A673 (cell line): ENCODE measurements around the gene SLBP. TPM values are rescaled to one million over a fixed set of nuclear protein-coding genes. Genes with fewer than 3 reads are reported as not detected.

ENCODE experiments used
- BruUV-seq: library from RNA; stranded (reverse); fragments of 400-500 nt; replicated peaks from 2 replicates; lab custom pipeline; 2021; lab: Mats Ljungman, UMichigan
- CTCF ChIA-PET: fragments of 300-600 bp; sonication (Branson Sonifier 250); formaldehyde crosslinking; loops from one replicate; lab custom pipeline; 2022; ENCODE audit warnings: antibody characterized with exemption; lab: Charles Lee
- POLR2A ChIA-PET: fragments of 300-600 bp; sonication (Branson Sonifier 250); formaldehyde crosslinking; loops from one replicate; lab custom pipeline; 2022; ENCODE audit warnings: antibody characterized with exemption; ENCODE audit not compliant: low non-redundant PET; lab: Charles Lee
- DNase-seq: peaks from one replicate; pipeline ENCODE4 v3.0.0-alpha.2; 2015; ENCODE audit warnings: low spot score
- H3K27ac ChIP-seq: fragments of 200-600 bp; sonication (generic); 2 replicates; pipeline ENCODE4 v1.5.1; 2016; ENCODE audit warnings: mixed run types, low read depth, mild to moderate bottlenecking, mixed read lengths, antibody characterized with exemption, low read length; ENCODE audit not compliant: poor library complexity, severe bottlenecking
- H3K27me3 ChIP-seq: fragments of 200-600 bp; sonication (generic); replicated peaks from 2 replicates; pipeline ENCODE4 v1.6.1; 2017; ENCODE audit warnings: mixed run types, low read depth, mild to moderate bottlenecking, mixed read lengths, antibody characterized with exemption, low read length; ENCODE audit not compliant: insufficient read depth, poor library complexity
- H3K36me3 ChIP-seq: fragments of 200-600 bp; sonication (generic); 2 replicates; pipeline ENCODE4 v1.6.1; 2016; ENCODE audit warnings: mixed run types, mild to moderate bottlenecking, mixed read lengths, antibody characterized with exemption, low read length; ENCODE audit not compliant: insufficient read depth, poor library complexity, severe bottlenecking
- H3K4me1 ChIP-seq: fragments of 200-600 bp; sonication (generic); 2 replicates; pipeline ENCODE4 v1.6.1; 2017; ENCODE audit warnings: mixed run types, mild to moderate bottlenecking, mixed read lengths, antibody characterized with exemption, low read length; ENCODE audit not compliant: insufficient read depth, poor library complexity, severe bottlenecking
- H3K4me3 ChIP-seq: fragments of 200-600 bp; sonication (generic); 2 replicates; pipeline ENCODE4 v1.5.1; 2016; ENCODE audit warnings: low read depth, mixed run types, mild to moderate bottlenecking, mixed read lengths, low read length; ENCODE audit not compliant: poor library complexity, severe bottlenecking
- H3K9me3 ChIP-seq: fragments of 200-600 bp; sonication (generic); 2 replicates; pipeline ENCODE4 v1.6.1; 2016; ENCODE audit warnings: mixed run types, low read depth, mild to moderate bottlenecking, mixed read lengths, antibody characterized with exemption, low read length; ENCODE audit not compliant: poor library complexity, severe bottlenecking
- EZH2 ChIP-seq: fragments of 200-600 bp; sonication (generic); IDR thresholded peaks from 2 replicates; pipeline ENCODE4 v1.6.1; 2017; ENCODE audit warnings: borderline replicate concordance, low read depth, mild to moderate bottlenecking, mixed read lengths, antibody characterized with exemption, low read length; ENCODE audit not compliant: poor library complexity, severe bottlenecking
- intact Hi-C: fragments of 100-400 bp; cut with micrococcal nuclease; formaldehyde crosslinking; loops from one replicate; pipeline ENCODE4 v1.10.0; 2022; ENCODE audit not compliant: unreplicated experiment
- total RNA-seq: library from RNA; stranded (reverse); gene quantifications from 2 replicates; pipeline ENCODE4 v1.2.3, GENCODE V29; 2021
- TF ChIP-seq, protein P1 (sequence below): fragments of 300-800, 200-600 bp; sonication (generic); conservative IDR thresholded peaks from 2 replicates; pipeline ENCODE4 v1.5.1; 2017; ENCODE audit warnings: low read depth, mild to moderate bottlenecking, antibody characterized with exemption, low read length, moderate library complexity, mixed read lengths

SLBP gene
- total RNA-seq, 1 experiment from 2014 or later: 85.5 TPM

DNA sequence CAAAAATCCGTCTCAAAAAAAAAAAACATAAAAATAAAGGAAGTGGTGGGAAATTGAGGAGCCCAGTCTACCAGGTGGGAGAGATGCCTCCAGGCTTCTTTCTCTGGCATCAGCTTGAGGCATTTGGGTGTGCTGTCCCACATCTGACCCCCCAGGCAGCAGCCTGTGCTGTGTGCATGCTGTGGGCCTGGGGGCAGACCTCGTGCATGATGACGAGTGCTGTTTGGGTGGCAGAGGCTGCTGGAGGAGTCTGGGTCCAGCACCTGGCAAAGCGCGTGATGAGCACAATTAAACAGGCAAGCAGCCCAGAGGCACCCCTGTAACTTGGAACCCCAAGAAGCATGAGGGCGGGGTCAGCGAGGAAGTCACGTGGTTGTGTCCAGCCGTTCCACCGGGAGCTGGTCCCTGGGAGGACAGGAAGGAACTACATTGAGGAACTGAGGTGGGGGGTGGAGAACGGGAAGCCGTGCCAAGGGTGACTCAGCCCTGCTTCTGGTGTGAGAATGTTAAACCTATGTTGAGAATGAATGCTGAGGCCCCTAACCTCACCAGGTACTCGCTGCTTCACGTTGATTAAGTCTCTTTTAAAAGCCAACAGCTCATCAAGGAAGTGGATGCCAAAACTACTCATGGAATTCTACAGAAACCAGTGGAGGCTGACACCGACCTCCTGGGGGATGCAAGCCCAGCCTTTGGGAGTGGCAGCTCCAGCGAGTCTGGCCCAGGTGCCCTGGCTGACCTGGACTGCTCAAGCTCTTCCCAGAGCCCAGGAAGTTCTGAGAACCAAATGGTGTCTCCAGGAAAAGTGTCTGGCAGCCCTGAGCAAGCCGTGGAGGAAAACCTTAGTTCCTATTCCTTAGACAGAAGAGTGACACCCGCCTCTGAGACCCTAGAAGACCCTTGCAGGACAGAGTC, 15.3 kb upstream of the SLBP start:
- H3K4me1 ChIP-seq: peaks cover 10% of the 10 kb centered on the region
- H3K4me3 ChIP-seq: no peak overlapping the region
- H3K27ac ChIP-seq: peak overlapping the region; percentile 52
- CTCF ChIA-PET: interaction anchor here (0.5 to 3.4 kb wide), 3 partner anchors 34 to 691 kb away, joined by 3 to 11 read pairs (median 4); partner anchors contain the start of gene CFAP99
- POLR2A ChIA-PET: no interaction called here
- no peaks in the 10 kb centered on the region for H3K27me3 ChIP-seq
- no peaks in the 10 kb centered on the region for H3K9me3 ChIP-seq
- H3K36me3 ChIP-seq: peaks cover 95% of the 10 kb centered on the region
- peak; percentile 67 for DNase-seq
- intact Hi-C loops: no loop called here
- no TSS peak for BruUV-seq
- no peak for TF ChIP-seq EZH2
- TF ChIP-seq, protein P1, sequence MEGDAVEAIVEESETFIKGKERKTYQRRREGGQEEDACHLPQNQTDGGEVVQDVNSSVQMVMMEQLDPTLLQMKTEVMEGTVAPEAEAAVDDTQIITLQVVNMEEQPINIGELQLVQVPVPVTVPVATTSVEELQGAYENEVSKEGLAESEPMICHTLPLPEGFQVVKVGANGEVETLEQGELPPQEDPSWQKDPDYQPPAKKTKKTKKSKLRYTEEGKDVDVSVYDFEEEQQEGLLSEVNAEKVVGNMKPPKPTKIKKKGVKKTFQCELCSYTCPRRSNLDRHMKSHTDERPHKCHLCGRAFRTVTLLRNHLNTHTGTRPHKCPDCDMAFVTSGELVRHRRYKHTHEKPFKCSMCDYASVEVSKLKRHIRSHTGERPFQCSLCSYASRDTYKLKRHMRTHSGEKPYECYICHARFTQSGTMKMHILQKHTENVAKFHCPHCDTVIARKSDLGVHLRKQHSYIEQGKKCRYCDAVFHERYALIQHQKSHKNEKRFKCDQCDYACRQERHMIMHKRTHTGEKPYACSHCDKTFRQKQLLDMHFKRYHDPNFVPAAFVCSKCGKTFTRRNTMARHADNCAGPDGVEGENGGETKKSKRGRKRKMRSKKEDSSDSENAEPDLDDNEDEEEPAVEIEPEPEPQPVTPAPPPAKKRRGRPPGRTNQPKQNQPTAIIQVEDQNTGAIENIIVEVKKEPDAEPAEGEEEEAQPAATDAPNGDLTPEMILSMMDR: no peak

DNA sequence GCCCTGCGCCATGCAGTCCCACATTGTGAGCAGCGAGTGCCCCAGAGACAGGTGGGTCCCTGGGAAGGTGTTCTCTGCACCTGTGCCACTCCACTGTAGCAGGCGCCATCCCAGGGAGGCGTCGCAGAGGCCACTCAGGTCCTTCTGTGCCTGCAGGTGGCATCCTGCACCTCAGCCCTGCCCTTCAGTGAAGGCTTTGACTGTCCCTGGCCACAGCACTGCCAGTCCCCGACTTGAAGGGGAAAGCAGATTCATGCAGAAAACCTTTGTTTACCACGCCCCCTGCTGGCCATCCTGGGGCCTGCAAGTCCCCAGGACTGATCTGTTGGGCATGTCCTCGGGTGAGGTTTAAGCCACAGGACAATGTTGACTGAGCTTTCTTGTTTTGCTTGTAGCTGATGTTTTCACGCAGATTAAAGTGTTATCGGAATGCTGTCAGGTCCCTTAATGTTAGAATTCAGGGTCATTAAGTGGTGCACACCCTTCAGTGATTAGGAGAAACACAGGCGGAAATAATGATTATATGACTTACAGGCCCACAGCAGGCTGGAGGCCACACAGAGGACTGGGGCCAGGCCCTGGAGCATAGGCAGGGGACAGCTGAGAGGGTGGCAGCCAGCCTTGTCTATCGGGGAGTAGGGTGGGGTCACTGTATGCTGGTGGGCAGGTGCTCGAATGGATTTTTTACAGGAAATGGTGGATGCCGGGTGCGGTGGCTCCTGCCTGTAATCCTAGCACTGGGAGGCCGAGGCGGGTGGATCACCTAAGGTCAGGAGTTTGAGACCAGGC, 14.2 kb upstream of the SLBP start:
- peaks cover 10% of the 10 kb centered on the region for H3K4me1 ChIP-seq
- H3K36me3 ChIP-seq: peaks cover 85% of the 10 kb centered on the region
- intact Hi-C loops: no loop called here
- H3K4me3 ChIP-seq: no peak overlapping the region
- no peaks in the 10 kb centered on the region for H3K27me3 ChIP-seq
- TF ChIP-seq, protein P1: peak; percentile 98
- no peak for TF ChIP-seq EZH2
- ChIA-PET POLR2A (no interaction called here), CTCF (interaction anchor here (0.7 to 3.4 kb wide), 2 partner anchors 33 to 41 kb away, joined by 3 to 11 read pairs; no protein-coding TSS in a partner anchor)
- H3K9me3 ChIP-seq: no peaks in the 10 kb centered on the region
- BruUV-seq: no TSS peak
- H3K27ac ChIP-seq: peak overlapping the region; percentile 12
- DNase-seq: peak; percentile 91

DNA sequence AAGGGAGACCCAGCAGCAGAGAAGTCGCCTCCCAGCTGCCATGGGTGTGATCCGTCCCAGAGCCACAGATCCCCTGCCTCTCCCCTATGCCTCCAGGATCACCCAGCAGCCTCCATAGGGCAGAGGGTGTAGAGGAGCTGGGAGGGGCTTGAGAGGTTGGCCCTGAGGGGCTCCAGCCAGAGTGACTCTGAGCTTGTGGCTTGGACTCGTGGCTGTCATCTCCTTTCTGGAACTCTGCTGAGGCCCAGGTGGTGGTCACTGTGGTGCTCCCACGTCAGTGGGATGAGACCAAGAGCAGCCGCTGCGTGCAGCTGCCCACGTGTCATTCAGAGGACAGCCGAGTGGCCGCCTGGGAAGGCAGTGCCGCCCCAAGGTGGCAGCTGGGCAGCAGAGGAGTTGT, 13.4 kb upstream of the SLBP start:
- ChIA-PET CTCF (interaction anchor here (3.4 kb wide), 1 partner anchor 32 kb away, joined by 11 read pairs; no protein-coding TSS in a partner anchor), POLR2A (no interaction called here)
- TF ChIP-seq EZH2: no peak
- TF ChIP-seq, protein P1: no peak
- Histone ChIP-seq H3K9me3 (no peaks in the 10 kb centered on the region), H3K4me3 (no peak overlapping the region), H3K27me3 (no peaks in the 10 kb centered on the region), H3K36me3 (peaks cover 77% of the 10 kb centered on the region), H3K27ac (no peak overlapping the region), H3K4me1 (peaks cover 10% of the 10 kb centered on the region)
- intact Hi-C loops: no loop called here
- DNase-seq: no peak
- BruUV-seq: no TSS peak
